Measurements from ENCODE around the gene OMP.

Gene OMP

DNA sequence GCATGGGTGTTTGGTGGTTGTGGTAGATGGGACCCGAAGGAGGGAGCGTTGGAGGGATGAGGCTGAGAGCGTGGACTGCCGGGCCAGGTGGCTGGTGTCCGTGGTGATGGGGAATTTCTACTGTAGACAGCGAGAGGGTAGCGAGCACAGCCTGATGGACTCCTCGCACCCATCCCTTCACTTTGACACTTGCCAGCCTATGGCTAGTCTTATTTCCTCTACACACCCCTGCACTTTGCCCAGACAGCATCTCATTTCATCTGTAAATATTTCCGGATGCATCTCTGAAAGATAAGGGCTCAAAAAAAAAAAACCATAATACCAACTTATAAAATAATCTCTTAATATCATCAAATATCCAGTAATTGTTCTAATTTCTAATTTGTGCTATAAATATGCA lies 5.8 kb downstream of the OMP start:
- TF ChIP-seq, protein P1, sequence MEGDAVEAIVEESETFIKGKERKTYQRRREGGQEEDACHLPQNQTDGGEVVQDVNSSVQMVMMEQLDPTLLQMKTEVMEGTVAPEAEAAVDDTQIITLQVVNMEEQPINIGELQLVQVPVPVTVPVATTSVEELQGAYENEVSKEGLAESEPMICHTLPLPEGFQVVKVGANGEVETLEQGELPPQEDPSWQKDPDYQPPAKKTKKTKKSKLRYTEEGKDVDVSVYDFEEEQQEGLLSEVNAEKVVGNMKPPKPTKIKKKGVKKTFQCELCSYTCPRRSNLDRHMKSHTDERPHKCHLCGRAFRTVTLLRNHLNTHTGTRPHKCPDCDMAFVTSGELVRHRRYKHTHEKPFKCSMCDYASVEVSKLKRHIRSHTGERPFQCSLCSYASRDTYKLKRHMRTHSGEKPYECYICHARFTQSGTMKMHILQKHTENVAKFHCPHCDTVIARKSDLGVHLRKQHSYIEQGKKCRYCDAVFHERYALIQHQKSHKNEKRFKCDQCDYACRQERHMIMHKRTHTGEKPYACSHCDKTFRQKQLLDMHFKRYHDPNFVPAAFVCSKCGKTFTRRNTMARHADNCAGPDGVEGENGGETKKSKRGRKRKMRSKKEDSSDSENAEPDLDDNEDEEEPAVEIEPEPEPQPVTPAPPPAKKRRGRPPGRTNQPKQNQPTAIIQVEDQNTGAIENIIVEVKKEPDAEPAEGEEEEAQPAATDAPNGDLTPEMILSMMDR (IDR thresholded peaks at IDR 0.05; ENCODE audit: borderline replicate concordance, control extremely low read depth, extremely low read depth, insufficient read depth, missing control alignments): no peak
- DNase-seq (ENCODE audit: low spot score): no peak
- in situ Hi-C loops (cut with MboI; ENCODE audit: low sequenced_read_pairs, unreplicated experiment): no loop called here

DNA sequence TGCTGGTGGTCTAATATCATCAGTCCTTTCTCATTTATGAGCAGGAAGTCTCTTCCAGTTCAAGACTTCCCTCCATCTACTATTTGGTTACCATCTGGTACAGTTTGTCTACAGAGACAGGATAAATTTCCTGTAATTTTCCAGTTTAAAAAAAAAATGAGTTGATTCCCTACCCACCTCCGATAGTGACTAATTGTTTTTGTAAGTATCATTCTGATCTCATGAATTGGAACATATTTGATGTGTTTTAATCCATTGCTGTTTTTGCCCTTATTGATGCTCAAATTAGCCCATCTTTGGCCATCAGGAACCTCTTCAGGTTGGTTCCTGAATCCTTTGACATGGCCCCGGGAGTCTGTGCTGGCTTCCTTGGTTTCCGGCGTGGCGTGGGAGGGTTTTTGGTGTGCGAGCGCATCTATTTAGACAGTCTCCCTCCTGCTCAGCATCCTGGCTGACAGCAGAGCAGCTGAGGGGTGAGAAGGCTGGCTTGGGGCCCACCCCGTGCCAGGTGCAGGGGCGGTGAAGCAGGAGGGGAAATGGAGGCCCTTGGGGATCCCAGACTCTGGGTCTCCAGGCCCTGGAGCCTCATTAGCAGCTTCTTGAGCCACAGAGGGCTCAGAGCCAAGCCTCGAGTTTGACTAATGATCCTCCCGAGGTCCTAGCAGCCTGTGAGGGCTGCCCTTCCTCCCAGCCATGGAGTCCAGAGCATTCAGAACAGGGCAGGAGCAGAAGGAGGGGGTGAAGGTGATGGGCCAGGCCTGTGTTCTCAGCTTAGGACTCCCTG lies 6.8 kb downstream of the OMP start:
- in situ Hi-C loops (cut with MboI; ENCODE audit: low sequenced_read_pairs, unreplicated experiment): no loop called here
- TF ChIP-seq, protein P1 (IDR thresholded peaks at IDR 0.05; ENCODE audit: borderline replicate concordance, control extremely low read depth, extremely low read depth, insufficient read depth, missing control alignments): no peak
- DNase-seq (ENCODE audit: low spot score): no peak

DNA sequence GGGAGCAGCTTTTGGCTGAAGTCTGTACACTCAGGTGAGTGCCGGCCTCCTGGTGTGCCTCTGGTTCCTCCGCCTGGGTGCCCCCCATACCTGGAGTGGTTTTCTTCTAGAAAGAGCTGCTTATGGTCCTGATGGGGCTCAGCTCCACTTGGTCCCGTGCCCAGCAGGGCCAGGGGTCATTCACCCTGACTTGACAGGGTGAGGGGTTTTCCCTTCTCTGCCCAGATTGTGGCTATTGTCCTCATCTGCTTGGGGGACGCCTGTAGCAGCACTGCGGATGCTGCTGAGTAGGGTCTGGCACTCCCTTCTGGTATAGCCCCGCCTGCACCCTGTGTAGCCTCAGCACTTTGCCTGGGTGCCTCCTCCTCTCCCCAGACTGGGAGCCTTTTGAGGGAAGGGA lies 8.2 kb downstream of the OMP start:
- in situ Hi-C loops (cut with MboI; ENCODE audit: low sequenced_read_pairs, unreplicated experiment): no loop called here
- DNase-seq (ENCODE audit: low spot score): no peak
- TF ChIP-seq, protein P1 (IDR thresholded peaks at IDR 0.05; ENCODE audit: borderline replicate concordance, control extremely low read depth, extremely low read depth, insufficient read depth, missing control alignments): no peak

DNA sequence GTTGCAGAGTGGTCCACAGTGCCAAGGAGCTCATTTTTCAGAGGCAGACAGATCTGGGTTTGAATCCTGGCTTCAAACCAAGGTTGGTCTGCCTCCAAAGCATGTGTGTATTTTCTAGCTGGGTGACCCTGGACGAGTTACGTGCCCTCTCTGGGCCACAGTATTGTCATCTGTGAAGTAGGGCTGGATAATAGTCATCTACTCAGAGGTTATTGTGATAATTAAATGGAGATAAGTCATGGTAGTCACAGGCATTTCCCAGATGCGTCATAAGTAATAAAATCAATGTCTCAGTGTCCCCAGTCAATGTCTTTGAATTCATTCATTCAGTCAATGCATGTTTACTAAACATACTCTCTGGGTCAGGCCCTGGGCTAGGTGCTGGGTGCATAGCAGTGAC lies 8.6 kb downstream of the OMP start:
- DNase-seq (ENCODE audit: low spot score): no peak
- in situ Hi-C loops (cut with MboI; ENCODE audit: low sequenced_read_pairs, unreplicated experiment): no loop called here
- TF ChIP-seq, protein P1 (IDR thresholded peaks at IDR 0.05; ENCODE audit: borderline replicate concordance, control extremely low read depth, extremely low read depth, insufficient read depth, missing control alignments): no peak

DNA sequence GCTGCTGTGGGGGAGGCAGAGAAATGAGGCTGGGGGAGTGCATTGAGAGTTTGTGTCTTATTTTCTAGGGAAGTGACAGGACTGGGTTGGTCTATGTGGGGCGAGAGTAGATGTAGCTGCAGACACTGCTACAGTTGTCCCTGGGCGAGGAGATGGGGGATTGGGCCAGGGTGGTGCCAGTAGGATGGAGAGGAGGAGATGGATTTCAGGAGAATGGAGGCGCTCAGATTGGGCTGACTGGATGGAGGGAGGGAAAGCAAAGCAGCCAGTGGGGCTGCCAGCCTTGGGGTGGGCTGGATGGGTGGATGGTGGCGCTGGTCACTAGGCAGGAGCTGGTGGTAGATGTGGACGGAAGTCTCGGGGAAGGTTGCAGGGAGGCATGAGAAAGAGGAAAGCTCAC lies 9.3 kb downstream of the OMP start:
- TF ChIP-seq, protein P1 (IDR thresholded peaks at IDR 0.05; ENCODE audit: borderline replicate concordance, control extremely low read depth, extremely low read depth, insufficient read depth, missing control alignments): no peak
- no peak for DNase-seq (ENCODE audit: low spot score)
- in situ Hi-C loops (cut with MboI; ENCODE audit: low sequenced_read_pairs, unreplicated experiment): no loop called here

DNA sequence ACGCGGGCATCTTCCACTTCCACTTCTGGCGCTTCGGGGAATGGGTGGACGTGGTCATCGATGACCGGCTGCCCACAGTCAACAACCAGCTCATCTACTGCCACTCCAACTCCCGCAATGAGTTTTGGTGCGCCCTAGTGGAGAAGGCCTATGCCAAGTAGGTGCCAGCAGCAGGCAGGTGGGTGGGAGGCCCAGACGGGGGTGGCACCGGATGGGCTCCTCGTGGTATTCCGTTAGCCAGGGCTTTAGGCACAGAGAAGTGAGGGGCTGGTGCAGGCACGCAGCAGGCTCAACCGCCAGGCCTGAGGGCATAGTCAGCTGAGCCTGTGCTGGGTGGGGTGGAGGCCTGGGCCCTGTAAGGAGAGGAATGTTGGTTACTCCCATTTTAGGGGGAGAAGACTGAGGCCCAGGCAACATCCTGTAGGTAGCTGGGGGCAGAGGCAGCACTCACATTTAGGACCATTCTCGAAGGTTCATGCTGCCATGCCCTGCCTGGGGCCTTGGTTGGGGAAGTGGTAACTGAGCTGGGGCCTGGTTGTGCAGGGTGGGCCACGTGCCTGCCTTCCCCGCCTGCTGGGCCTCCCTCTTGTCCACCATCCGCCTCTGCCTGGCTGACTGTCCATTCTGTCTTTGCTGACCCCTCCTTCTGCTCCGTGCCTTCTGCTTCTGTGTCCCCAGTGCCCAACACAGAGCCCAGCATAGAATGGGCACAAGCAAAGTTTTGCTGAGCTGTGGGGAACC lies 10.2 kb downstream of the OMP start:
- in situ Hi-C loops (cut with MboI; ENCODE audit: low sequenced_read_pairs, unreplicated experiment): no loop called here
- TF ChIP-seq, protein P1 (IDR thresholded peaks at IDR 0.05; ENCODE audit: borderline replicate concordance, control extremely low read depth, extremely low read depth, insufficient read depth, missing control alignments): no peak
- no peak for DNase-seq (ENCODE audit: low spot score)

All from GM13976 (cell line).